Left renal pelvis (tissue), 4 donors: ENCODE measurements around the gene NET1. TPM values are rescaled to one million over a fixed set of nuclear protein-coding genes. Genes with fewer than 3 reads are reported as not detected.
"Not testable (repeated sequence)": the region's sequence is repeated elsewhere in the genome, so short reads cannot be mapped to it uniquely, and the experiment has no call there.

Experiments used
- DNase-seq, 4 donors: peaks; one replicate each; pipeline ENCODE4 v3.0.0-alpha.2; 2013; ENCODE audit warnings: low read depth in 4 of 4, low spot score in 3 of 4
- polyA plus RNA-seq, 4 donors: library from polyadenylated mRNA; unstranded; fragments of 120-200 nt; gene quantifications; one replicate each; pipeline ENCODE4 v1.2.1, GENCODE V29; 2013; ENCODE audit not compliant: insufficient read length in 4 of 4

The NET1 gene
- polyA plus RNA-seq: 100 to 1,000 TPM in 3 of 4 donors, 10 to 100 TPM in 1; 39.6 to 148 (median 133) TPM

GRCh38 chr10:5412277-5412941 lies at the start of gene NET1:
TSS of gene NET1 (plus strand) at chr10:5412557. CDS start at chr10:5412693, 136 bp downstream.
- DNase-seq: peak; percentile 69 to 81 (median 74)

- no peak for DNase-seq
Observed at GRCh38 chr10:5362873-5363272, 49.5 kb upstream of the NET1 start.

GRCh38 chr10:5364374-5364773 lies 48.0 kb upstream of the NET1 start:
- no peak for DNase-seq

GRCh38 chr10:5364890-5365338 lies 47.4 kb upstream of the NET1 start, which contains the start of gene UCN3:
TSS of gene UCN3 (plus strand) at chr10:5364966. CDS start at chr10:5373721, 8,755 bp downstream.
- no peak for DNase-seq

- DNase-seq: no peak
Observed at GRCh38 chr10:5365928-5366327, 46.4 kb upstream of the NET1 start.

GRCh38 chr10:5369362-5370158 lies 42.8 kb upstream of the NET1 start:
- no peak for DNase-seq

- DNase-seq: no peak
Observed at GRCh38 chr10:5370493-5371352, 41.6 kb upstream of the NET1 start.

GRCh38 chr10:5373307-5373706 lies 39.0 kb upstream of the NET1 start:
- no peak for DNase-seq

GRCh38 chr10:5373891-5374611 lies 38.3 kb upstream of the NET1 start:
- DNase-seq: no peak

GRCh38 chr10:5376450-5376849 lies 35.9 kb upstream of the NET1 start:
- no peak for DNase-seq

GRCh38 chr10:5379202-5379601 lies 33.2 kb upstream of the NET1 start:
- DNase-seq: not testable (repeated sequence)

GRCh38 chr10:5380395-5380794 lies 32.0 kb upstream of the NET1 start:
- not testable (repeated sequence) for DNase-seq

GRCh38 chr10:5381187-5381586 lies 31.2 kb upstream of the NET1 start:
- DNase-seq: no peak

GRCh38 chr10:5385224-5385623 lies 27.1 kb upstream of the NET1 start:
- DNase-seq: no peak

GRCh38 chr10:5387169-5387568 lies 25.2 kb upstream of the NET1 start:
- no peak for DNase-seq

- no peak for DNase-seq
Observed at GRCh38 chr10:5390607-5391205, 21.7 kb upstream of the NET1 start.

GRCh38 chr10:5391790-5392189 lies 20.6 kb upstream of the NET1 start:
- no peak for DNase-seq

GRCh38 chr10:5393529-5393928 lies 18.8 kb upstream of the NET1 start:
- no peak for DNase-seq

GRCh38 chr10:5395168-5395567 lies 17.2 kb upstream of the NET1 start:
- DNase-seq: no peak
